SH-SY5Y (cell line): ENCODE results near the gene BTBD6.

Experiments used
- GATA2 ChIP-seq: IDR thresholded peaks from 2 replicates; pipeline ENCODE4 v1.6.1; 2011; ENCODE audit warnings: mild to moderate bottlenecking, low read depth, low read length
- GATA3 ChIP-seq: IDR thresholded peaks from 2 replicates; pipeline ENCODE4 v1.6.1; 2011; ENCODE audit warnings: low read depth, mild to moderate bottlenecking, low read length, moderate library complexity

DNA sequence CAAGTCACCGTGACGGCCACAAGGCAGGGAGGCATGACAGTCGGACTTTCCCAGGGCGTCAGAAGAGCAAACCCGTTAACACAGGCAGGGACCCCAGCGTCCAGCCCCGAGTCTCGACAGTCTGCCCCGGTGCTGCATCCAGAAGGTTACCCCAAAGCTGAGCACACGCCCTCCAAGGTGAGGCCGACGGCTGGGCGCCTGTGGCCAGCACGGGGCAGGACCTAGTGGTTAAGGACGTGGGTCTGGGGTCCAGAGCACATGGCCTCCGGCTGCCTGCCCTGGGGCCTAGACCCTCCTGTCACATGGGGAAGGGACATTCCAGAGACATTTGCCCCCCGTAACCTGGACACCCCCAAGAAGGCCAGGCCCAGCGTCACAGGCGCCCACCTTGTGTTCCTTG lies 29.7 kb upstream of the BTBD6 start:
- TF ChIP-seq GATA2 = no peak
- no peak for TF ChIP-seq GATA3
